Activated CD4-positive, alpha-beta T cell treated with anti-CD3 and anti-CD28 coated beads for 36 hours (primary cell): ENCODE data around the gene SMARCD1. TPM values are rescaled to one million over a fixed set of nuclear protein-coding genes. Genes with fewer than 3 reads are reported as not detected.

Source experiments
- ATAC-seq: fragments of 200-7000 bp; cut with Tn5 transposase; one replicate; pipeline ENCODE4 v1.10.0; 2021; ENCODE audit warnings: mild to moderate bottlenecking, moderate library complexity
- CTCF ChIA-PET: fragments of 350-600 bp; sonication (Branson Sonifier 250); formaldehyde crosslinking; loops from one replicate; lab custom pipeline; 2021; ENCODE audit warnings: antibody characterized with exemption; lab: Charles Lee
- POLR2A ChIA-PET: fragments of 350-600 bp; sonication (Branson Sonifier 250); formaldehyde crosslinking; loops from one replicate; lab custom pipeline; 2021; ENCODE audit warnings: antibody characterized with exemption, inconsistent platforms; lab: Charles Lee
- DNase-seq: peaks from one replicate; pipeline ENCODE4 v3.0.0-alpha.2; 2020
- H3K27ac Mint-ChIP-seq: one replicate; pipeline ENCODE4 v1.8.0; 2021; ENCODE audit warnings: mixed read lengths
- H3K27me3 Mint-ChIP-seq: one replicate; pipeline ENCODE4 v1.8.0; 2021; ENCODE audit warnings: mixed read lengths
- H3K36me3 Mint-ChIP-seq: one replicate; pipeline ENCODE4 v1.8.0; 2021; ENCODE audit warnings: low read depth, mixed read lengths
- H3K4me1 Mint-ChIP-seq: one replicate; pipeline ENCODE4 v1.8.0; 2021; ENCODE audit warnings: mixed read lengths
- H3K4me3 Mint-ChIP-seq: one replicate; pipeline ENCODE4 v1.8.0; 2021; ENCODE audit warnings: mild to moderate bottlenecking, moderate library complexity, mixed read lengths
- H3K9me3 Mint-ChIP-seq: one replicate; pipeline ENCODE4 v1.8.0; 2021; ENCODE audit warnings: low read depth, mixed read lengths
- intact Hi-C, 2 experiments: fragments of 100-400 bp; cut with DNase I in 1 of 2; cut with micrococcal nuclease in 1 of 2; formaldehyde crosslinking; loops; one replicate each; pipeline versions ENCODE4 v1.14.2 to v1.15.1; 2022 to 2024; cut with DNase I, micrococcal nuclease
- total RNA-seq, 2 experiments: library from RNA; stranded (reverse); gene quantifications; one replicate each; pipeline ENCODE4 v1.2.3, GENCODE V29; 2021

The SMARCD1 gene
- total RNA-seq, 2 experiments from 2014 or later, result 51.8 to 76.6 TPM

GRCh38 chr12:50062728-50063460 is 22.2 kb upstream of the SMARCD1 start:
- peaks cover 16% of the 10 kb centered on the region for H3K4me1 Mint-ChIP-seq
- no peak for ATAC-seq
- H3K27me3 Mint-ChIP-seq, result peaks cover 5% of the 10 kb centered on the region
- H3K27ac Mint-ChIP-seq, result no peak overlapping the region
- CTCF ChIA-PET, result interaction anchor here (0.6 to 10.0 kb wide), 5 partner anchors 23 to 96 kb away, joined by 3 to 146 read pairs (median 4); no protein-coding TSS in a partner anchor
- no peak overlapping the region for H3K4me3 Mint-ChIP-seq
- H3K9me3 Mint-ChIP-seq, result no peaks in the 10 kb centered on the region
- DNase-seq, result no peak
- peaks cover 4% of the 10 kb centered on the region for H3K36me3 Mint-ChIP-seq
- POLR2A ChIA-PET, result interaction anchor here (0.5 kb wide), 1 partner anchor 44 kb away, joined by 3 read pairs; no protein-coding TSS in a partner anchor
- intact Hi-C loops, result no loop called here

DNA sequence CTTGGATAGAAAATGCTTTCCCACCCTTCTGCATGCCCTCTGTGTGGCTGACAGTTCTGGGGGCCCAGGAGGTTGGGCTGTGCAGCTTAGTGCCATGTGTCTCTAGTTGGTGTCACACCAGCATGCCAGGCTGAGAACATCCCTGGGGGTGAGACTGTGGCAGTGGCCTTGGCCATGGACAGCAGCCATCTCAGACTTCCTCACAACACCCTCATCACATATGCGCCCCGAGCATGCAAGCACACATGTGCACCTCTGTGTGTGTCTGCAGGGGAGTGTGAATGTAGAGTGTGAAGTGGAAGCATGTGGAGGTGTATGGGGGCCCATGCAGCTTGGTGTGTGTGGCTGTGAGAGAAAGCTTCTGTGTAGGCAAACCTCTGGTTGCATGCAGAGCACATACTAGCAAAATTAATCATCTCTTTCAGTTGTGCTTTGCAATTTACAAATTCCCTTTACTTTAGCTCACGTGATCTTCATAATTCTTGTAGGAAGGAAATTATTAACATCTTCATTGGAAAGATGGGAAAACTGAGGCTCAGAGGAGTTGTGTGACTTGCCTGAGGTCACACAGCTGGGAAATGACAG is 19.3 kb upstream of the SMARCD1 start:
- intact Hi-C loops, result no loop called here
- Mint-ChIP-seq H3K36me3 (peaks cover 3% of the 10 kb centered on the region), H3K9me3 (no peaks in the 10 kb centered on the region), H3K27me3 (peaks cover 2% of the 10 kb centered on the region), H3K4me1 (peaks cover 6% of the 10 kb centered on the region), H3K27ac (no peak overlapping the region), H3K4me3 (no peak overlapping the region)
- CTCF ChIA-PET, result interaction anchor here (0.6 to 10.0 kb wide), 8 partner anchors 10 to 651 kb away, joined by 3 to 146 read pairs (median 6); partner anchors contain the start of gene CERS5
- ATAC-seq (no peak), DNase-seq (no peak)
- POLR2A ChIA-PET, result interaction anchor here (0.6 kb wide), 1 partner anchor 69 kb away, joined by 3 read pairs; no protein-coding TSS in a partner anchor

- DNase-seq (no peak), ATAC-seq (no peak)
- intact Hi-C loops, result no loop called here
- no peaks in the 10 kb centered on the region for H3K9me3 Mint-ChIP-seq
- CTCF ChIA-PET, result interaction anchor here (0.9 to 10.0 kb wide), 8 partner anchors 10 to 298 kb away, joined by 3 to 146 read pairs (median 8); partner anchors contain the start of gene COX14
- H3K36me3 Mint-ChIP-seq, result no peaks in the 10 kb centered on the region
- no peak overlapping the region for H3K27ac Mint-ChIP-seq
- H3K27me3 Mint-ChIP-seq, result no peaks in the 10 kb centered on the region
- POLR2A ChIA-PET, result no interaction called here
- H3K4me1 Mint-ChIP-seq, result peaks cover 6% of the 10 kb centered on the region
- H3K4me3 Mint-ChIP-seq, result no peak overlapping the region
Measured at GRCh38 chr12:50066402-50066801, 18.7 kb upstream of the SMARCD1 start.

GRCh38 chr12:50069069-50069468 is 16.1 kb upstream of the SMARCD1 start:
- H3K27me3 Mint-ChIP-seq, result no peaks in the 10 kb centered on the region
- ChIA-PET CTCF (interaction anchor here (0.6 to 10.0 kb wide), 16 partner anchors 8 to 127 kb away, joined by 3 to 146 read pairs (median 4); partner anchors contain the start of genes COX14 and SMARCD1), POLR2A (no interaction called here)
- H3K4me1 Mint-ChIP-seq, result peaks cover 6% of the 10 kb centered on the region
- H3K4me3 Mint-ChIP-seq, result no peak overlapping the region
- H3K36me3 Mint-ChIP-seq, result no peaks in the 10 kb centered on the region
- no peak for DNase-seq
- intact Hi-C loops, result no loop called here
- ATAC-seq, result no peak
- no peak overlapping the region for H3K27ac Mint-ChIP-seq
- H3K9me3 Mint-ChIP-seq, result no peaks in the 10 kb centered on the region

- Mint-ChIP-seq H3K27me3 (no peaks in the 10 kb centered on the region), H3K9me3 (no peaks in the 10 kb centered on the region), H3K4me1 (peaks cover 6% of the 10 kb centered on the region), H3K36me3 (no peaks in the 10 kb centered on the region), H3K27ac (no peak overlapping the region), H3K4me3 (no peak overlapping the region)
- CTCF ChIA-PET, result interaction anchor here (0.6 to 10.0 kb wide), 20 partner anchors 9 to 201 kb away, joined by 3 to 146 read pairs (median 4); partner anchors contain the start of genes COX14 and SMARCD1
- DNase-seq (no peak), ATAC-seq (no peak)
- POLR2A ChIA-PET, result no interaction called here
- intact Hi-C loops, result no loop called here
Measured at GRCh38 chr12:50069539-50069938, 15.6 kb upstream of the SMARCD1 start.

DNA sequence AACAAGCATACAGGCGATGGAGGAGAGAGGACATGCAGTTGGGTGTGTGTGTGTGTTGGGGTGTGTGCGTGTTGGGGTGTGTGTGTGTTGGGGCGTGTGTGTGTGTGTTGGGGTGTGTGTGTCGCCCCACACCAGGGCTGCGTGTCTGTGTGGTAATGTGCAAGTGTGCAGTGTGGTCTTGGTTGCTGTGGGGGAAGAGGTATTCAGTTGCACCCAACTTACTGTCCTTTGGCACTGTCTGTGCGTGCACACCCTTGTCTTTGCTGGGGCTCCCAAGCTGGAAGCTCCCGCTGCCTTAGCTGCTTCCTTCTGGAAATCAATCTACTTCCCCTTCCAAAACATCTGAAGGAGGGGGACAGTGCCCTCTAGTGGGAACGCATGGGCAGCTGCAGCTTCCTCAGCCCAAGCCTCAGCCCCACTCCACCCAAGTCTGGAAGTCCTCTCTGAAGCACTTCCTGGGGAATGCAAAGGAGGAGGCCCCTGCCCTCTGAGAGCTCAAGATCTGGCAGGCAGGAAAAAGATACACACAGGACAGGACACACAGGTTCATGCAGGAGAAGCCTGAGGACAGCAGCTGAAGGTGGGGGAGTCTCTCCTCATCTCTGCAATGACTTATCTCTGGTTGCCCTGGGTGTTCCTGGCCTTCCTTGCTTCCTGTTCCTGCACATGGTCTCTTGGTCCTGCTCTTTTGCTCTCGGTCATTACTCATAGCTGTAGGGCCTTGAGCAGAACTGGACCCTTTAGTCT is 14.7 kb upstream of the SMARCD1 start:
- Mint-ChIP-seq H3K36me3 (no peaks in the 10 kb centered on the region), H3K27ac (no peak overlapping the region), H3K4me3 (no peak overlapping the region), H3K9me3 (no peaks in the 10 kb centered on the region), H3K4me1 (peaks cover 8% of the 10 kb centered on the region), H3K27me3 (no peaks in the 10 kb centered on the region)
- POLR2A ChIA-PET, result no interaction called here
- DNase-seq, result peak; percentile 83
- CTCF ChIA-PET, result interaction anchor here (0.5 to 10.0 kb wide), 40 partner anchors 8 to 715 kb away, joined by 3 to 146 read pairs (median 4); partner anchors contain the start of genes COX14 and SMARCD1
- ATAC-seq, result peak; percentile 51
- intact Hi-C loops, result loop anchor here (1.0 kb wide), 2 partner anchors 31 to 103 kb away; no protein-coding TSS in a partner anchor

- no peak overlapping the region for H3K27ac Mint-ChIP-seq
- no peak for DNase-seq
- ATAC-seq, result no peak
- peaks cover 8% of the 10 kb centered on the region for H3K4me1 Mint-ChIP-seq
- intact Hi-C loops, result no loop called here
- H3K9me3 Mint-ChIP-seq, result no peaks in the 10 kb centered on the region
- no peaks in the 10 kb centered on the region for H3K27me3 Mint-ChIP-seq
- ChIA-PET CTCF (interaction anchor here (0.5 to 8.3 kb wide), 8 partner anchors 11 to 663 kb away, joined by 3 to 125 read pairs (median 4); partner anchors contain the start of gene SMARCD1), POLR2A (no interaction called here)
- no peaks in the 10 kb centered on the region for H3K36me3 Mint-ChIP-seq
- no peak overlapping the region for H3K4me3 Mint-ChIP-seq
Measured at GRCh38 chr12:50072198-50072907, 12.8 kb upstream of the SMARCD1 start.

GRCh38 chr12:50073206-50073605 is 11.9 kb upstream of the SMARCD1 start:
- ATAC-seq (no peak), DNase-seq (no peak)
- POLR2A ChIA-PET, result no interaction called here
- Mint-ChIP-seq H3K4me3 (no peak overlapping the region), H3K4me1 (peaks cover 8% of the 10 kb centered on the region), H3K27me3 (no peaks in the 10 kb centered on the region), H3K27ac (no peak overlapping the region), H3K9me3 (no peaks in the 10 kb centered on the region), H3K36me3 (no peaks in the 10 kb centered on the region)
- intact Hi-C loops, result no loop called here
- CTCF ChIA-PET, result interaction anchor here (0.7 to 4.7 kb wide), 7 partner anchors 10 to 106 kb away, joined by 3 to 38 read pairs (median 5); partner anchors contain the start of gene SMARCD1

DNA sequence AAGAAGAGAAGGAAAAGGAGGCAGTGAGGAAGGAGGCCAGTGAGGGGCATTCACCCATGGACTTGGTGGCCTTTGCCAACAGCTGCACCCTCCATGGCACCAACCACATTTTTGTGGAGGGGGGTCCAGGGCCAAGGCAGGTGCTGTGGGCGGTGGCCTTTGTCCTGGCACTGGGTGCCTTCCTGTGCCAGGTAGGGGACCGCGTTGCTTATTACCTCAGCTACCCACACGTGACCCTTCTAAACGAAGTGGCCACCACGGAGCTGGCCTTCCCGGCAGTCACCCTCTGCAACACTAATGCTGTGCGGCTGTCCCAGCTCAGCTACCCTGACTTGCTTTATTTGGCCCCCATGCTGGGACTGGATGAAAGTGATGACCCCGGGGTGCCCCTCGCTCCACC is 11.4 kb upstream of the SMARCD1 start:
- Mint-ChIP-seq H3K36me3 (no peaks in the 10 kb centered on the region), H3K9me3 (no peaks in the 10 kb centered on the region), H3K27me3 (no peaks in the 10 kb centered on the region), H3K4me1 (peaks cover 8% of the 10 kb centered on the region), H3K27ac (no peak overlapping the region), H3K4me3 (no peak overlapping the region)
- intact Hi-C loops, result no loop called here
- ChIA-PET CTCF (interaction anchor here (0.7 to 4.7 kb wide), 8 partner anchors 10 to 107 kb away, joined by 3 to 38 read pairs (median 5); partner anchors contain the start of gene SMARCD1), POLR2A (no interaction called here)
- no peak for DNase-seq
- ATAC-seq, result no peak

DNA sequence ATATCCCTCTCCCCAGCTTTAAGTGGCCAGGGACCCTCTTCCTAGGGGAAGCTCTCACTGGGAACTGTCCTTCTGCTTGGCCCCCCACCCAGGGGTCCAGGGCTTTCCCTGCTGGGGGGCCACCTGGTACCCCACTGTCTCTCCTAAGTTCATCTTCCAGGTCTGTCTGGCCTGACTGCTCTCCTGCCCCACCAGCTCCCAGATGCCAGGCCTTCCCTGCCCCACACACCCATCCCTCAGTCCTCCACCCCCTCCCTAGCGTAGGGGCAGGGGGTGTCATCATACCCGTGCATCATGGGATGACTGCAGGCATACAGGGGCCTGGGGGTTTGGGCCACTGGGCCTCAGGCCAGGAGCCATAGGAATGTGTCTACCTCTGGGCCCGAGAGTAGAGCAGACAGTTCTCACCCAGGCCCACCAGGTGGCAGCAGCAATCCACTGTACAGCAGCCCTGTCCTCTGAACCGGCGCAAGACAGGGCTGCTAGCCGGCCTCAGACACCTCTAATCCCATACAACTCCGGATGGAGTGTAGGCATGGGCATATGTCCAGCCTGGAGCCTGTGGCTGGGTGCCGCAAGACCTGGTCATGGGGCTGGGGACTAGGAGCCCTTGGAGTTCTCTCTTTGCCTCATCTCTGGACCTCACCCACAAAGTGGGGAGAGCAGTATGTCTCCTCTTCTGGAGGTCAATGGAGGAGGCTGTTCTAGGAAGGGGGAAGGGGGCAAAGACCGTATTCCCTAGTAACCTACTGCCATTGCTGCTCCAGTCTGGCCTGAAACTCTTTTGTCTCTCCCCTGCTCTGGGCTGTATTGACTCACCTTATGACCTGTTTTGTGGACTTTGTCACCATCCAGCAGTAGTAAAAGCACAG is 10.0 kb upstream of the SMARCD1 start:
- Mint-ChIP-seq H3K9me3 (no peaks in the 10 kb centered on the region), H3K4me3 (no peak overlapping the region), H3K36me3 (no peaks in the 10 kb centered on the region), H3K27me3 (no peaks in the 10 kb centered on the region), H3K27ac (no peak overlapping the region), H3K4me1 (peaks cover 8% of the 10 kb centered on the region)
- ChIA-PET CTCF (interaction anchor here (0.5 to 3.5 kb wide), 20 partner anchors 8 to 108 kb away, joined by 3 to 15 read pairs (median 4); partner anchors contain the start of genes RACGAP1 and SMARCD1), POLR2A (no interaction called here)
- intact Hi-C loops, result loop anchor here (1.0 kb wide), 2 partner anchors 100 to 239 kb away; no protein-coding TSS in a partner anchor
- peak; percentile 90 for DNase-seq
- peak; percentile 98 for ATAC-seq
